Cardiac fibroblast (primary cell): Measurements from ENCODE around the gene OSBPL6.

Source experiments
- DNase-seq, 2 donors: peaks; one replicate each; pipeline versions ENCODE4 v3.0.0 to v3.0.0-alpha.2; 2010; ENCODE audit warnings: low read depth in 2 of 2
- H3K4me3 ChIP-seq, 2 donors: replicated peaks in 1 of 2; 1 replicate in 1 of 2; 2 replicates in 1 of 2; pipeline ENCODE4 v1.5.1; 2011; ENCODE audit warnings: low read depth in 2 of 2, low read length in 2 of 2, mild to moderate bottlenecking in 2 of 2, moderate library complexity in 1 of 2
- CTCF ChIP-seq: IDR thresholded peaks from one replicate; pipeline ENCODE4 v1.5.1; 2011; ENCODE audit warnings: low read depth, mild to moderate bottlenecking, low read length, inconsistent platforms

Gene OSBPL6

GRCh38 chr2:178241844-178242551 lies 47.7 kb downstream of the OSBPL6 start:
- no peak overlapping the region for H3K4me3 ChIP-seq
- peak; percentile 92 to 98 for DNase-seq
- no peak for TF ChIP-seq CTCF

GRCh38 chr2:178242552-178242883 lies 48.2 kb downstream of the OSBPL6 start:
- no peak overlapping the region for H3K4me3 ChIP-seq
- DNase-seq: no peak
- no peak for TF ChIP-seq CTCF

GRCh38 chr2:178243961-178244360 lies 49.6 kb downstream of the OSBPL6 start:
- no peak for DNase-seq
- TF ChIP-seq CTCF: no peak
- no peak overlapping the region for H3K4me3 ChIP-seq

GRCh38 chr2:178244777-178245176 lies 50.5 kb downstream of the OSBPL6 start:
- no peak for TF ChIP-seq CTCF
- no peak for DNase-seq
- H3K4me3 ChIP-seq: no peak overlapping the region

- no peak for DNase-seq
- no peak for TF ChIP-seq CTCF
- no peak overlapping the region for H3K4me3 ChIP-seq
Measured at GRCh38 chr2:178246696-178247095, 52.4 kb downstream of the OSBPL6 start.

- no peak for DNase-seq
- no peak for TF ChIP-seq CTCF
- no peak overlapping the region for H3K4me3 ChIP-seq
Measured at GRCh38 chr2:178247250-178247649, 52.9 kb downstream of the OSBPL6 start.

- no peak overlapping the region for H3K4me3 ChIP-seq
- DNase-seq: no peak
- TF ChIP-seq CTCF: no peak
Measured at GRCh38 chr2:178250429-178250828, 56.1 kb downstream of the OSBPL6 start.
